PFSK-1 (cell line): ENCODE measurements around the gene EEF1AKMT3.
A peak's percentile ranks its signal among the peaks of the same experiment; 100 is the strongest.

Source experiments
- FOXP2 ChIP-seq: optimal IDR thresholded peaks from 2 replicates; pipeline ENCODE3; 2011; ENCODE audit warnings: borderline replicate concordance, control low read depth, inconsistent platforms; ENCODE audit not compliant: insufficient read depth; ENCODE audit errors: extremely low read length, extremely low read depth
- POLR2AphosphoS5 ChIP-seq: IDR thresholded peaks from 2 replicates; pipeline ENCODE4 v1.6.1; 2012; ENCODE audit warnings: low read depth, mild to moderate bottlenecking, control low read depth, low read length, moderate library complexity
- SIN3A ChIP-seq: IDR thresholded peaks from 2 replicates; pipeline ENCODE4 v1.6.1; 2012; ENCODE audit warnings: mild to moderate bottlenecking, low read length, moderate library complexity, borderline replicate concordance; ENCODE audit not compliant: insufficient read depth
- TAF1 ChIP-seq: IDR thresholded peaks from 2 replicates; pipeline ENCODE4 v1.6.1; 2012; ENCODE audit warnings: low read length, control low read depth, borderline replicate concordance; ENCODE audit not compliant: insufficient read depth
- TF ChIP-seq, protein P1 (sequence below), 2 experiments: IDR thresholded peaks; 2 replicates each; pipeline versions ENCODE4 v1.6.1 to v1.8.0; 2011 to 2012; ENCODE audit warnings: low read depth in 2 of 2, low read length in 2 of 2, control low read depth in 1 of 2, inconsistent platforms in 1 of 2, mild to moderate bottlenecking in 1 of 2, moderate library complexity in 1 of 2; ENCODE audit not compliant: insufficient read depth in 1 of 2

EEF1AKMT3 gene

DNA sequence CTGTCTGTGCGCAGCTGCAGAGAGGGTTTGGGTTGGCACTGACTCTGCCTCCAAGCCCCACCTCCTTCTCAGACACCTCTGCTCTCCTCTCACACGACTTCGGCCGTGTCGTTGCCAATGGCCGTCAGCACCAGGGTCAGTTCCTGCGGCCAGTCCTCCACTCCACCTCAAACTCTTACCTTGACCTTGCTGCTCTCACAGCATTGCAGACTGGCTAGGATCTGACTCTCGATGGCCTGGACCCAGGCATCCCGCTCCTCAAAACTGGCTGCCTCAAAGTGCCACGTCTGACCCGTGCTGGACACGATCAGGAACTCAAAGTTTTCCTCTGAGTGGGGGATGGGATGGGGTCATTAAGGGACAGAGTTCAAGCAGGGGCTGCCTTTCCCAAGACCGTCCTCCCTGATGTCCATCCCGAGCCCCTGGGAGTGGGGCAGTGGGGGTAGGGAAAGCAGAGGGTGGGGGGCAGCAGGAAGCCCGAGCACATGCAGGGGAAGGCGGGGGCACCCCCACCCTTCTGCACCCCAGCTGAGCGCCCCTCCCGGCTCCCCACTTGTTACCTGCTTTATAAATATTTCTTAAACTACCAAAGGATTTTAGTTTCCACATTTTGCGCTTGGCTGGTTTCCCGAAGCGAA is 44.5 kb upstream of the EEF1AKMT3 start:
- TF ChIP-seq, protein P1, sequence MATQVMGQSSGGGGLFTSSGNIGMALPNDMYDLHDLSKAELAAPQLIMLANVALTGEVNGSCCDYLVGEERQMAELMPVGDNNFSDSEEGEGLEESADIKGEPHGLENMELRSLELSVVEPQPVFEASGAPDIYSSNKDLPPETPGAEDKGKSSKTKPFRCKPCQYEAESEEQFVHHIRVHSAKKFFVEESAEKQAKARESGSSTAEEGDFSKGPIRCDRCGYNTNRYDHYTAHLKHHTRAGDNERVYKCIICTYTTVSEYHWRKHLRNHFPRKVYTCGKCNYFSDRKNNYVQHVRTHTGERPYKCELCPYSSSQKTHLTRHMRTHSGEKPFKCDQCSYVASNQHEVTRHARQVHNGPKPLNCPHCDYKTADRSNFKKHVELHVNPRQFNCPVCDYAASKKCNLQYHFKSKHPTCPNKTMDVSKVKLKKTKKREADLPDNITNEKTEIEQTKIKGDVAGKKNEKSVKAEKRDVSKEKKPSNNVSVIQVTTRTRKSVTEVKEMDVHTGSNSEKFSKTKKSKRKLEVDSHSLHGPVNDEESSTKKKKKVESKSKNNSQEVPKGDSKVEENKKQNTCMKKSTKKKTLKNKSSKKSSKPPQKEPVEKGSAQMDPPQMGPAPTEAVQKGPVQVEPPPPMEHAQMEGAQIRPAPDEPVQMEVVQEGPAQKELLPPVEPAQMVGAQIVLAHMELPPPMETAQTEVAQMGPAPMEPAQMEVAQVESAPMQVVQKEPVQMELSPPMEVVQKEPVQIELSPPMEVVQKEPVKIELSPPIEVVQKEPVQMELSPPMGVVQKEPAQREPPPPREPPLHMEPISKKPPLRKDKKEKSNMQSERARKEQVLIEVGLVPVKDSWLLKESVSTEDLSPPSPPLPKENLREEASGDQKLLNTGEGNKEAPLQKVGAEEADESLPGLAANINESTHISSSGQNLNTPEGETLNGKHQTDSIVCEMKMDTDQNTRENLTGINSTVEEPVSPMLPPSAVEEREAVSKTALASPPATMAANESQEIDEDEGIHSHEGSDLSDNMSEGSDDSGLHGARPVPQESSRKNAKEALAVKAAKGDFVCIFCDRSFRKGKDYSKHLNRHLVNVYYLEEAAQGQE (IDR thresholded peaks at IDR 0.05; ENCODE audit: insufficient read depth in 1 of 2, low read depth in 2 of 2, low read length in 2 of 2), result peak; percentile 69 to 84
- TF ChIP-seq POLR2AphosphoS5, result no peak

- TF ChIP-seq FOXP2, result no peak
- no peak for TF ChIP-seq POLR2AphosphoS5
- TF ChIP-seq, protein P1 (IDR thresholded peaks at IDR 0.05; ENCODE audit: insufficient read depth in 1 of 2, low read depth in 2 of 2, low read length in 2 of 2), result no peak
- TF ChIP-seq TAF1, result no peak
- TF ChIP-seq SIN3A, result no peak
These were observed 43.0 kb upstream of the EEF1AKMT3 start for GRCh38 chr12:57729321-57729844.

GRCh38 chr12:57730336-57731067 is 41.9 kb upstream of the EEF1AKMT3 start:
- no peak for TF ChIP-seq TAF1
- no peak for TF ChIP-seq SIN3A
- no peak for TF ChIP-seq POLR2AphosphoS5
- TF ChIP-seq, protein P1 (IDR thresholded peaks at IDR 0.05; ENCODE audit: insufficient read depth in 1 of 2, low read depth in 2 of 2, low read length in 2 of 2), result no peak
- TF ChIP-seq FOXP2, result no peak

- no peak for TF ChIP-seq TAF1
- TF ChIP-seq FOXP2, result no peak
- TF ChIP-seq SIN3A, result no peak
- TF ChIP-seq, protein P1 (IDR thresholded peaks at IDR 0.05; ENCODE audit: insufficient read depth in 1 of 2, low read depth in 2 of 2, low read length in 2 of 2), result no peak
- TF ChIP-seq POLR2AphosphoS5, result no peak
These were observed 40.9 kb upstream of the EEF1AKMT3 start for GRCh38 chr12:57731411-57732080.
